Tibial nerve (tissue), 4 donors: ENCODE measurements around the gene ADAMTSL1.

Experiments used
- CTCF ChIP-seq, 5 experiments: fragments of 200-600 bp in 3 of 5; fragments of 450-650 bp in 2 of 5; sonication (generic) in 3 of 5; IDR thresholded peaks; one replicate each; pipeline ENCODE4 v1.5.1; 2016 to 2019; ENCODE audit warnings: antibody characterized with exemption in 5 of 5, mild to moderate bottlenecking in 3 of 5, moderate library complexity in 2 of 5
- EP300 ChIP-seq, 2 donors: sonication (generic); formaldehyde crosslinking; IDR thresholded peaks; one replicate each; pipeline ENCODE4 v1.6.1; 2017; ENCODE audit warnings: antibody characterized with exemption in 2 of 2, mild to moderate bottlenecking in 1 of 2
- POLR2A ChIP-seq, 2 donors: fragments of 450-650 bp; IDR thresholded peaks; one replicate each; pipeline ENCODE4 v1.6.1; 2017; ENCODE audit warnings: antibody characterized with exemption in 2 of 2, mild to moderate bottlenecking in 2 of 2, moderate library complexity in 2 of 2

- no peak for TF ChIP-seq CTCF (IDR thresholded peaks at IDR 0.05)
- TF ChIP-seq POLR2A (IDR thresholded peaks at IDR 0.05): no peak
- TF ChIP-seq EP300 (IDR thresholded peaks at IDR 0.05): no peak
Measured at GRCh38 chr9:18555105-18555883, 81.3 kb downstream of the ADAMTSL1 start.
